Measurements from ENCODE around the gene C3orf62.

The C3orf62 gene

GRCh38 chr3:49269443-49270155 is 7.4 kb downstream of the C3orf62 start:
- Histone ChIP-seq H3K9me3 (ENCODE audit: control insufficient read depth, low read length) (no peaks in the 10 kb centered on the region), H3K4me3 (ENCODE audit: extremely low read depth, insufficient read depth, low read length, poor library complexity, severe bottlenecking) (no peak overlapping the region), H3K36me3 (ENCODE audit: control insufficient read depth, insufficient read depth, low read length) (peaks cover 26% of the 10 kb centered on the region), H3K27ac (ENCODE audit: low read depth, low read length, severe bottlenecking) (no peak overlapping the region), H3K4me1 (ENCODE audit: control insufficient read depth, insufficient read depth, low read length, poor library complexity, severe bottlenecking) (no peaks in the 10 kb centered on the region)
- WGBS, 2 experiments (ENCODE audit: insufficient coverage in 2 of 2), result 90 to 93% methylated on average over 3 of the region's 3 CpGs

DNA sequence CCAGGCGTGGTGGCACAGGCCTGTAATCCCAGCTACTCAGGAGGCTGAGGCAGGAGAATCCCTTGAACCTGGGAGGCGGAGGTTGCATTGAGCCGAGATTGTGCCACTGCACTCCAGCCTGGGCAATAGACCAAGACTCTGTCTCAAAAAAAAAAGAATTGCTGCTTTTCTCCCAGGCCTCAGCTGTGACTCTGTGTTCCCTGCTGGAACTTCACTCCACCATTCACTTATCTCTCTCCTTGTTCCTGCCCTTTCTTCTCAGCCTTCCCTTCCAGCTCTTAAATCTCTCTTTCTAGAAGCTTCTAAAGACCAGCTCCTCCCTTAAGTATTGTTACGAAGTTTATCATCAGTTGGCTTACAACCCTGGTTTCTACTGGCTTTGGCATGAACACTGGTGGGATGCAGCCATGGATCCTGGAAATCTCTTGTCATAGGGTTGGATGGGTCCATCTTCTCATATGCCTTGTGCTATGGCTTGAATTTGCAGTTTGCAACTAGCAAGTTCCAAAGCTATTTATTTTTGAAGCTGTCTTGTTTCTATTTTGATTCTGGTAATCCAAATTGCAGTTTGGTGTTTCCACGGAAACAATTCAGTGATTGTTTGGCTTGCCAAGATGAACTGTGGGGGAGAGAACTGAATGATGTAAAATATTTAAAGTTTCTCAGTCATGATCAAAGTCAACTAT is 10.5 kb downstream of the C3orf62 start:
- H3K27ac ChIP-seq (ENCODE audit: low read depth, low read length, severe bottlenecking), result no peak overlapping the region
- peaks cover 16% of the 10 kb centered on the region for H3K36me3 ChIP-seq (ENCODE audit: control insufficient read depth, insufficient read depth, low read length)
- H3K4me1 ChIP-seq (ENCODE audit: control insufficient read depth, insufficient read depth, low read length, poor library complexity, severe bottlenecking), result no peaks in the 10 kb centered on the region
- WGBS, 2 experiments (ENCODE audit: insufficient coverage in 2 of 2), result 92 to 97% methylated on average over 5 of the region's 5 CpGs
- no peaks in the 10 kb centered on the region for H3K9me3 ChIP-seq (ENCODE audit: control insufficient read depth, low read length)
- H3K4me3 ChIP-seq (ENCODE audit: extremely low read depth, insufficient read depth, low read length, poor library complexity, severe bottlenecking), result no peak overlapping the region

DNA sequence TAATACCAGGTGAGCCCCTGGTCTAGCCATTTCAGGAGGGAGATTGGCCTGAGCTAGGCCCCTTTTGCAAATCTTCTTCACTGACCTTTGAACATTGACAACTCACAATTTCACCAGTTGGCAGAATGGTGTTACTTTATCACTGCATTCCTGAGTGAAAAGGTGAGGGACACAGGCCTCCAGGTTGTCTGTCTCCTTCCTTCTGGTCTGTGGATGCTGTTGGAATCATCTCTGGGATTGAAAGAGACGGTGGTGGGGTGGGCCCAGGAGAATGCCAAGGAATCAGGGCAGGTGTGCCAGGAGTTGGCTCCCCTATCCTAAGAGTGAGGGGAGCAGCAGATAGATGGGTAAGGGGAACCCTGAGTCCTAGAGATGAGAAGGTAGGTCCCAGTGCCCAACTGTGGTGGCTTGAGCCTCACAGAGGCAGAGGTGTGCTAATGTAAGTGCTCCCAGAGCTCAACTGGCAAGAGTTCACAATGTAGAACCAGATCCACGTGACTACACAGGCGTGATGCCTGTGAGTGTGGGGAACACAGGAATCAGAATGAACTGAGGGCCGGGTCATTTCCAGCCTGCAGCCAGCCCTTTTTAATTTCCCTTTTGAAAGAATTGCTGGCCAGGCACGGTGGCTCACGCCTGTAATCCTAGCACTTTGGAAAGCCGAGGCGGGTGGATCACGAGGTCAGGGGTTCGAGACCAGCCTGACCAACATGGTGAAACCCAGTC is 11.2 kb downstream of the C3orf62 start:
- Histone ChIP-seq H3K4me1 (ENCODE audit: control insufficient read depth, insufficient read depth, low read length, poor library complexity, severe bottlenecking) (no peaks in the 10 kb centered on the region), H3K27ac (ENCODE audit: low read depth, low read length, severe bottlenecking) (no peak overlapping the region)
- WGBS, 2 experiments (ENCODE audit: insufficient coverage in 2 of 2), result 89 to 96% methylated on average over 7 to 9 of the region's 10 CpGs

DNA sequence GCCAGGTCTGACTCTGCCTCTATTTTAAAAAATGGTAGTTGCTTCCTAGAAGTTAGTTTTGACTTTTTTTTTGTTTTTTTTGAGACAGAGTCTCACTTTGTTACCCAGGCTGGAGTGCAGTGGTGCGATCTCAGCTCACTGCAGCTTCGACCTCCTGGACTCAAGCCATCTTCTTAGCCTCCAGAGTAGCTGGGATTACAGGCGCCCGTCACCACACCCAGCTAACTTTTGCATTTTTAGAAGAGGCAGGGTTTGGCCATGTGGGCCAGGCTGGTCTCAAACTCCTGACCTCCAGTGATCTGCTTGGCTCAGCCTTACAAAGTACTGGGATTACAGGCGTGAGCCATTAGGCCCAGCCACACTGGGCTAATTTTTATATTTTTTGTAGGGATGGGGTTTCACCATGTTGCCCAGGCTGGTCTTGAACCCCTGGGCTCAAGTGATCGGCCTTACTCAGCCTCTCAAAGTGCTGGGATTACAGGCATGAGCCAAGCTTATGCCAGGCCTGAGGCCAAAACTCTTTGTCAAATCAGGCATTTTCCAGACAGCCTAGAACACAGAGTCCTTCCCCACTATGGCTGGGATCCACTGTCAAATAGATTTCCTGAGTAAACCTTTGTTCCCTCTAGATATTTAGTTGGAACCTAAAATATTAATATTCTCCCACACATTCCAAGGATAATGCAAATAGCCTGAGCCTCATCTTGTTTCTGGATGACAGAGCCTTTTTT is 13.7 kb downstream of the C3orf62 start:
- Histone ChIP-seq H3K4me1 (ENCODE audit: control insufficient read depth, insufficient read depth, low read length, poor library complexity, severe bottlenecking) (no peaks in the 10 kb centered on the region), H3K9me3 (ENCODE audit: control insufficient read depth, low read length) (no peaks in the 10 kb centered on the region), H3K27ac (ENCODE audit: low read depth, low read length, severe bottlenecking) (no peak overlapping the region), H3K4me3 (ENCODE audit: extremely low read depth, insufficient read depth, low read length, poor library complexity, severe bottlenecking) (no peak overlapping the region), H3K36me3 (ENCODE audit: control insufficient read depth, insufficient read depth, low read length) (no peaks in the 10 kb centered on the region)
- WGBS, 2 experiments (ENCODE audit: insufficient coverage in 2 of 2), result 90 to 97% methylated on average over 5 of the region's 6 CpGs

More for the DNA sequence above, 11.2 kb downstream of the C3orf62 start:
- Histone ChIP-seq H3K9me3 (ENCODE audit: control insufficient read depth, low read length) (no peaks in the 10 kb centered on the region), H3K4me3 (ENCODE audit: extremely low read depth, insufficient read depth, low read length, poor library complexity, severe bottlenecking) (no peak overlapping the region), H3K36me3 (ENCODE audit: control insufficient read depth, insufficient read depth, low read length) (peaks cover 8% of the 10 kb centered on the region)

DNA sequence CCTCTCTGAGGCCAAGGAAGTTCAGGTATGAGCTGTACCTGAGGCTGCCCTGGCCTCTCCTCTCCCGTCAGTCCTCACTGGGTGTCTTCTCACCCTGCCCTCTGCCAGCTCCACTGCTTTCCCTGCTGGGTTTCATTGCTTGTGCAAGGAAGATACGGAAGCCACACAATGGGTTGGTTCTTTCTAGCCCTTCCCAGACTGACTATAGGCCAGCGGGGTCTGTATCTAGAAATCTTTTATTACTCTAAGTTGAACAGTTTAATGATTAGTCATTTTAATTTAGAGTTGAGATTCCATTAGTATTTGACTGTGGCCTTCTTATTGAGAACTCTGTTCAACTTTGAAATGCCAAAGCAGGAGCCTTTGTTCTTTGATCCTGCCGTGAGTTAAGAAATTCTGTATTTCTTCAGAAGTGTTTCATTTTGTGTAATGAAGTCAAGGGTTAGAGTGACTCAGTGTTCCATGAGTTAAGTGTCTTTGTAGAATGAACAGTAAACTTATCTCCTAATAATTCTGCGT is 16.2 kb downstream of the C3orf62 start:
- Histone ChIP-seq H3K4me3 (ENCODE audit: extremely low read depth, insufficient read depth, low read length, poor library complexity, severe bottlenecking) (no peak overlapping the region), H3K36me3 (ENCODE audit: control insufficient read depth, insufficient read depth, low read length) (no peaks in the 10 kb centered on the region), H3K4me1 (ENCODE audit: control insufficient read depth, insufficient read depth, low read length, poor library complexity, severe bottlenecking) (no peaks in the 10 kb centered on the region), H3K27ac (ENCODE audit: low read depth, low read length, severe bottlenecking) (no peak overlapping the region), H3K9me3 (ENCODE audit: control insufficient read depth, low read length) (no peaks in the 10 kb centered on the region)
- WGBS, 2 experiments (ENCODE audit: insufficient coverage in 2 of 2), result 93% methylated on average over 2 of the region's 5 CpGs; no CpG with 5 or more reads in 1 of the 2 experiments

- 89% methylated on average over 3 of the region's 3 CpGs for WGBS, 2 experiments (ENCODE audit: insufficient coverage in 2 of 2)
- no peak overlapping the region for H3K27ac ChIP-seq (ENCODE audit: low read depth, low read length, severe bottlenecking)
Observed at GRCh38 chr3:49257187-49257586, 19.8 kb downstream of the C3orf62 start.

DNA sequence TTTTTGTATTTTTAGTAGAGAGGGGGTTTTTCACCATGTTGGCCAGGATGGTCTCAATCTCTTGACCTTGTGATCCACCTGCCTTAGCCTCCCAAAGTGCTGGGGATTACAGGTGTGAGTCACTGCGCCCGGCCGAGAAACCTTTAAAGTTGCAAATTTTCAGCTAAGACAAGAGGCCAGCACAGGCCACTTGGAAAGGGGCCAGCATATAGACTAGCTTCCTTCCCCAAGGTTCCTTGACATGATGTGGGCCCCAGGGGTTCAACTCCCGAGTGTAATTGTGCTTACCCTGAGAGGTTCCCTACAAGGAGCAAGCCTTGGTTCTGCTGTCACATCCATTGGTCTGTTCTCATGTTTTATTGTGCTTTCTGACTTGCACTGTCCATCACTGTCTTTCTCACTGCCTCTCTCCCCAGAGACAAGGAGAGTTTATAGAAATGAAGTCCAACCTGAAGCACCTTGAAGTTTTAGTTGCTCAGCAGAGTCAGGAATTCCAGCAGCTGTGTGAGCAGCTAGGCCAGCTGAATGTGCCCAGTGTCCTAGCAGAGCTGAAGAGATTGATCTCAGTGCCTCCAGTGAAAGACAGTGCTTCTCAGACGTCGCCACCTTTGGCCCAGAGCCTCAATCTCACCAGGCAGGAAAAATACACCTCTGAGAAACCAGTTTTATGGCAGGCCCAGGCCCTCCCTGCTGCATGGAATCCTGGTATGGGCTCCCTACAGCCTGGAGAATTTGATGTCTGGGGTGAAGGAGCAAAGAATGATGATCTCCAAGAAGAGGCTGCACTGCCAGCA is 21.1 kb downstream of the C3orf62 start:
- no peaks in the 10 kb centered on the region for H3K9me3 ChIP-seq (ENCODE audit: control insufficient read depth, low read length)
- H3K36me3 ChIP-seq (ENCODE audit: control insufficient read depth, insufficient read depth, low read length), result no peaks in the 10 kb centered on the region
- H3K27ac ChIP-seq (ENCODE audit: low read depth, low read length, severe bottlenecking), result no peak overlapping the region
- WGBS, 2 experiments (ENCODE audit: insufficient coverage in 2 of 2), result 82 to 89% methylated on average over 6 of the region's 6 CpGs
- H3K4me3 ChIP-seq (ENCODE audit: extremely low read depth, insufficient read depth, low read length, poor library complexity, severe bottlenecking), result no peak overlapping the region
- H3K4me1 ChIP-seq (ENCODE audit: control insufficient read depth, insufficient read depth, low read length, poor library complexity, severe bottlenecking), result no peaks in the 10 kb centered on the region

More at GRCh38 chr3:49257187-49257586, 19.8 kb downstream of the C3orf62 start:
- Histone ChIP-seq H3K4me3 (ENCODE audit: extremely low read depth, insufficient read depth, low read length, poor library complexity, severe bottlenecking) (no peak overlapping the region), H3K4me1 (ENCODE audit: control insufficient read depth, insufficient read depth, low read length, poor library complexity, severe bottlenecking) (no peaks in the 10 kb centered on the region), H3K9me3 (ENCODE audit: control insufficient read depth, low read length) (no peaks in the 10 kb centered on the region), H3K36me3 (ENCODE audit: control insufficient read depth, insufficient read depth, low read length) (no peaks in the 10 kb centered on the region)

DNA sequence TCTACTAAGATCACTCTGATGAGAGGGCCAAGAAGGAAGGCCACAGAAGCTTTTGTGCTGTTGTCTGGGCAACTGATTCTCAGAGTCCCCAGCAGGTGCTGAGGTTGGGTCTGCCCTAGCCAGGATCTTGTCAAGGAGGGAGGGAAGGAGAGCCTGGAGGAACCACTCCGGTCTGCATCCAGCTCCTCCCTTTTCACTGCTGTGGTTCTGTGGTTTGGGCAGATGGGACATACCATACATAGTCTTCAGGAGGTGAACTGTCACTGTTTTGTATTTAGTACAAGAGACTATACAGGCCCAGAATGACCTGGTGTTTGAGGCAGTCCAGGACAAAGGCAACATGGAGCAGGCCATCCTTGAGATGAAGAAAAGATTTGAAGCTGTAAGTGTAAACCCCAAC is 21.9 kb downstream of the C3orf62 start:
- Histone ChIP-seq H3K4me3 (ENCODE audit: extremely low read depth, insufficient read depth, low read length, poor library complexity, severe bottlenecking) (no peak overlapping the region), H3K27ac (ENCODE audit: low read depth, low read length, severe bottlenecking) (no peak overlapping the region), H3K36me3 (ENCODE audit: control insufficient read depth, insufficient read depth, low read length) (no peaks in the 10 kb centered on the region), H3K4me1 (ENCODE audit: control insufficient read depth, insufficient read depth, low read length, poor library complexity, severe bottlenecking) (no peaks in the 10 kb centered on the region), H3K9me3 (ENCODE audit: control insufficient read depth, low read length) (no peaks in the 10 kb centered on the region)
- 60% methylated on average over 1 of the region's 1 CpG; no CpG with 5 or more reads in 1 of the 2 experiments for whole genome bisulfite sequencing, 2 experiments (ENCODE audit: insufficient coverage in 2 of 2)

- no peak overlapping the region for H3K27ac ChIP-seq (ENCODE audit: low read depth, low read length, severe bottlenecking)
Observed at GRCh38 chr3:49253512-49253911, 23.5 kb downstream of the C3orf62 start.

GRCh38 chr3:49248840-49249227 is 28.2 kb downstream of the C3orf62 start:
- Histone ChIP-seq H3K27ac (ENCODE audit: low read depth, low read length, severe bottlenecking) (no peak overlapping the region), H3K36me3 (ENCODE audit: control insufficient read depth, insufficient read depth, low read length) (no peaks in the 10 kb centered on the region)

More at GRCh38 chr3:49253512-49253911, 23.5 kb downstream of the C3orf62 start:
- 100% methylated on average over 1 of the region's 3 CpGs; no CpG with 5 or more reads in 1 of the 2 experiments for WGBS, 2 experiments (ENCODE audit: insufficient coverage in 2 of 2)
- Histone ChIP-seq H3K9me3 (ENCODE audit: control insufficient read depth, low read length) (no peaks in the 10 kb centered on the region), H3K4me3 (ENCODE audit: extremely low read depth, insufficient read depth, low read length, poor library complexity, severe bottlenecking) (no peak overlapping the region), H3K4me1 (ENCODE audit: control insufficient read depth, insufficient read depth, low read length, poor library complexity, severe bottlenecking) (no peaks in the 10 kb centered on the region), H3K36me3 (ENCODE audit: control insufficient read depth, insufficient read depth, low read length) (no peaks in the 10 kb centered on the region)

More at GRCh38 chr3:49248840-49249227, 28.2 kb downstream of the C3orf62 start:
- Histone ChIP-seq H3K4me3 (ENCODE audit: extremely low read depth, insufficient read depth, low read length, poor library complexity, severe bottlenecking) (no peak overlapping the region), H3K9me3 (ENCODE audit: control insufficient read depth, low read length) (no peaks in the 10 kb centered on the region), H3K4me1 (ENCODE audit: control insufficient read depth, insufficient read depth, low read length, poor library complexity, severe bottlenecking) (no peaks in the 10 kb centered on the region)

Data from mesodermal cell (in vitro differentiated cells).